H7 (cell line): ENCODE data around the gene FOXN4. TPM values are rescaled to one million over a fixed set of nuclear protein-coding genes. Genes with fewer than 3 reads are reported as not detected.

Experiments used
- DNase-seq: peaks from one replicate; pipeline ENCODE4 v3.0.0; 2012
- H3K27me3 ChIP-seq: 2 replicates; pipeline ENCODE4 v1.6.0; 2011; ENCODE audit warnings: mild to moderate bottlenecking, low read length; ENCODE audit not compliant: control insufficient read depth, insufficient read depth
- H3K36me3 ChIP-seq: replicated peaks from 2 replicates; pipeline ENCODE4 v1.5.1; 2011; ENCODE audit warnings: low read length; ENCODE audit not compliant: control insufficient read depth, insufficient read depth
- H3K4me3 ChIP-seq: 2 replicates; pipeline ENCODE4 v1.5.1; 2011; ENCODE audit warnings: low read depth, mild to moderate bottlenecking, control low read depth, low read length, moderate library complexity; ENCODE audit not compliant: insufficient read depth
- total RNA-seq: library from RNA; depleted of rRNA; stranded (reverse); fragments of >200 nt; shearing (Covaris generic); gene quantifications from 2 replicates; pipeline ENCODE4 v1.2.3, GENCODE V29; 2014

FOXN4 gene
- total RNA-seq, 1 experiment from 2014 or later: 0.07 TPM

GRCh38 chr12:109264943-109265650 lies 44.0 kb downstream of the FOXN4 start:
- peak; percentile 41 for DNase-seq
- Histone ChIP-seq H3K4me3 (no peak overlapping the region), H3K27me3 (no peaks in the 10 kb centered on the region), H3K36me3 (no peaks in the 10 kb centered on the region)

DNA sequence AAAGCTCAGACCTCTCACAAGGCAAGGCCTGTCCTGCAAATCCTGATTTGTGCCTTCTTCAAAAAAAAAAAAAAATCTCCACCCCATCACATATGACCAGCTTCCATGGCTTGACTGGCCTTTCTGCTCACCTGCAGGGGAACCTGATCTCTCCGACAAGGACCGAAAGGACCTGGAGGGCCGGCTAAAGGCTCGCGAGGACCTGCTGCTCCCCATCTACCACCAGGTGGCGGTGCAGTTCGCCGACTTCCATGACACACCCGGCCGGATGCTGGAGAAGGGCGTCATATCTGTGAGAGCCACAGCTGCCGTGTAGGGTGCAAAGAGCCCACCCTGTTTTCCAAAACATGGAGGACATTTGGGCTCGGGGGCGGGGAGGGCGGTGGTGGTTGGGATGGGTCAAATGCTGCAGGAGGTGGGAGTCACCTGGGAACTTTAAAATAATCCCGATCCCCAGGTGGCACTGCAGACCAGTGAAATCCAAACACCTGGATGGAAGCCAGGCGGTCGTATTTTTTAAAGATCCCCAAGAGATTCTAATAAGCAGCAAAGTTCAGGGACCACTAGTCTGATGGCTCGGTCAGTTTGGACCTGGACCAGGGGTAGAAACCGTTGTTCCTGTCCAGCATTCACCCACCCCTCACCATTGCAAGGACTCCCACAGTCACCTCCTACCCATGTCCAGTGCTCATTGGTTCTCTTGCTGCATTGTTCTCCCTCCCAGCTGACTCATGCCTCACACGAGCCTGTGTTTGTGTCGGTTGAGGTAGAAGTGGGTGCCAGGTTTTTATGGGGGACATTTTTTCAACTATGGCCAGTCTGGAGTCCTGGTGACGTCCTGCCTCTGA lies 44.8 kb downstream of the FOXN4 start:
- DNase-seq: peak; percentile 95

GRCh38 chr12:109263439-109263838 lies 45.6 kb downstream of the FOXN4 start:
- no peak for DNase-seq
- Histone ChIP-seq H3K4me3 (no peak overlapping the region), H3K27me3 (no peaks in the 10 kb centered on the region), H3K36me3 (no peaks in the 10 kb centered on the region)

More for the DNA sequence above, 44.8 kb downstream of the FOXN4 start:
- Histone ChIP-seq H3K36me3 (no peaks in the 10 kb centered on the region), H3K4me3 (no peak overlapping the region), H3K27me3 (no peaks in the 10 kb centered on the region)

DNA sequence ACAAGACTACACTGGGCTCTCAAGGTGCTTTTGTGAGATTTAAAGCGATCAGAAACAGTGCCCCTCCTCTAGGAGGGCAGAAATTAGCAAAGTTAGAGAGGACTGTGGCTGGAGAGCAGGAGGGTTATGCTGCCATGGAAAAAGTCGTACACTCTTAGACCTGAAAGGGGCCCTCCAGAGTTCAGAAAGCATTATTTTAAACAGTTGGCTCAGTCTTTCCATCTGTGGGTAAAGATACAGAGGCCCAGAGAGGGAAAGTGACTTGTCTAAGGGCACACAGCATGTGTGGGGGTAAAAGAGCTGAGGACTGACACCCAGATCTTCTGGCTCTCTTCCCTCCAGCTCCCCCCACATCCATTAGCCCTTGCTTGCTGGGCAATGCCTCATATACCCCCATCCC lies 47.1 kb downstream of the FOXN4 start:
- no peaks in the 10 kb centered on the region for H3K36me3 ChIP-seq

GRCh38 chr12:109261087-109261486 lies 48.0 kb downstream of the FOXN4 start:
- peak; percentile 17 for DNase-seq
- Histone ChIP-seq H3K27me3 (no peaks in the 10 kb centered on the region), H3K36me3 (no peaks in the 10 kb centered on the region), H3K4me3 (no peak overlapping the region)

More for the DNA sequence above, 47.1 kb downstream of the FOXN4 start:
- no peaks in the 10 kb centered on the region for H3K27me3 ChIP-seq
- no peak overlapping the region for H3K4me3 ChIP-seq
- no peak for DNase-seq

DNA sequence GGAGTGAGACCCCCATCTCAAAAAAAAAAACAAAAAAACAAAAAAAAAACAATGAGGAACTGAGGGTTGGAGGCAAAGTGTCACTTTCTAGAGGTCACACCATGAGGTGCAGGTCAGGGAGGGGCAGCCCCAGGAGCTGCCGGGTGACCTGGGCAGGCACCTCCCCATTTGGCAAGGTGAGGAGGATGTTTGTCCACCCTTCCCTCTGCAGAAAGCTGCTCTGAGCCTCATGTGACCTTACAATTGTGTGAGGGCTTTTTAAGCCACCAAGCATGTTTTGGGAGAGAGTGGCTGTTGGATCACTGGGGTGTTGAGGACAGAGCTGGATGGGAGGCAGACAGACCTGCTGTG lies 49.6 kb downstream of the FOXN4 start:
- DNase-seq: no peak
- Histone ChIP-seq H3K36me3 (no peaks in the 10 kb centered on the region), H3K4me3 (no peak overlapping the region), H3K27me3 (no peaks in the 10 kb centered on the region)

DNA sequence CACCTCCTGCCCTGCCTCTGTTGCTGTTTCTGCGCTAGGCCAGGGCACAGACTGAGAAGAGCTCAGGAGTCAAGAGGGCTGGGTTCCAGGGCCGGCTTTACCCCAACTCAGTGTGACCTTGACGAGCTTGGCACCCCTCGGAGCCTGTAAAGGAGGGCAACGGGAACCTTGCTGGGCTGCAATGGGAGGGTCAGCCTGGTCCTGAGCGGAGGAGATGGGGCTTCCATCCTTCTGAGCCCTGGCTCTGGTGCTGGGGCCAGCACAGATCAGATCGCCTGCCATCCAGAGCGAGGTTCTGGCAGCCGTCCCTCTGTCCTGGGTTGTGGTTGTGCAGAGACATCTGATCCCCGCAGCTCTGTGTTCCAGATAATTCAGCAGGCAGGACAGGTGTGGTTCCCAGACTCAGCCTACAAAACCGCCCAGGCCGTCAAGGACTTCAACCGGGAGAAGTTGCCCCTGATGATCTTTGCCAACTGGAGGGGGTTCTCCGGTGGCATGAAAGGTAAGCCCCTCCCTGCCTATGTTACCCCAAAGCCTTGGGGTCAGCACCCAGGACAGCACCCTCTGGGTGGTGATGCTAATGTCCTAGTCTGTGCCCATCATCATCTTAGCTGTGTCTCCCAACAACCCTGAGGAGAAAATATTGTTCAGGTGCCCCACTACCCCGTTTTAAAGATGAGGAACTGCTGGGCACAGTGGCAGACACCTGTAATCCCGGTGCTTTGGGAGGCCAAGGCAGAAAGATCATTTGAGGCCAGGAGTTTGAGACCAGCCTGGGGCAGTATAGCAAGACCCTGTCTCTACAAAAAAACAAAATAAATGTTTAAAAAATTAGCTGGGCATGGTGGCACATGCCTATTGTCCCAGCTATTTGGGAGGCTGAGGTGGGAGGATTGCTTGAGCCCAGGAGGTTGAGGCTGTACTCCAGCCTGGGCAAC lies 50.2 kb downstream of the FOXN4 start:
- Histone ChIP-seq H3K27me3 (no peaks in the 10 kb centered on the region), H3K36me3 (no peaks in the 10 kb centered on the region), H3K4me3 (no peak overlapping the region)
- no peak for DNase-seq

GRCh38 chr12:109258201-109258600 lies 50.9 kb downstream of the FOXN4 start:
- H3K4me3 ChIP-seq: no peak overlapping the region
- no peaks in the 10 kb centered on the region for H3K27me3 ChIP-seq
- no peaks in the 10 kb centered on the region for H3K36me3 ChIP-seq
- no peak for DNase-seq

GRCh38 chr12:109256011-109256410 lies 53.1 kb downstream of the FOXN4 start:
- Histone ChIP-seq H3K36me3 (no peaks in the 10 kb centered on the region), H3K4me3 (no peak overlapping the region), H3K27me3 (no peaks in the 10 kb centered on the region)
- DNase-seq: no peak

- no peak overlapping the region for H3K4me3 ChIP-seq
- H3K36me3 ChIP-seq: no peaks in the 10 kb centered on the region
- H3K27me3 ChIP-seq: no peaks in the 10 kb centered on the region
- peak; percentile 69 for DNase-seq
Measured at GRCh38 chr12:109255377-109255776, 53.7 kb downstream of the FOXN4 start.

DNA sequence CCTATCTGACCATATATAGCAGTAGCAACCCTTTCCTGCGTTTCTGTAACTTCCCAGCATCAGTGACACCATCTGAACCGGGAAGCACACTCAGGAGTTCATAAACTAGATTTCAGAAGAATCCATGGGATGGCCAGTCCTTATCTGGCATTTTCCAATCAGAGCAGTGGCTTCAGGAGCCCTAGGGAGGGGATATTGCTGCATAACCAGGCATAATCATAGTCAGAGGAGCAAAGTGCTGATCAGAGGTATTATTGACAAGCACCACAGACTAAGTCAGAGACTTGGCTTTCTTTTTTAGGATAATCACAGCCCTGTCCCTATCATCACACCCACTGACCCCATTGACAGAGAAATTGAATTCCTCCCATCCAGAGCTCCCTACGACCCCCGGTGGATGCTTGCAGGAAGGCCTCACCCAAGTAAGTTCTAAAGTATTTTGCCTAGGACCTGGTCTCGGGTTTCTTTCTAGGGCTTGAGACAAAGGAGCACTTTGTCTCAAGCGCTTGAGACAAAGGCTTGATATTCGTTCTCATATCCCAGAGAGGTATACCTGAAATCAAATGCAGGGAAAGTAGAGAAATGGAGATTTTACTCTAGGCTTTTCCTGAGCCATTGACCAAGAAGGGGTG lies 55.1 kb downstream of the FOXN4 start:
- no peak for DNase-seq
- Histone ChIP-seq H3K36me3 (no peaks in the 10 kb centered on the region), H3K4me3 (no peak overlapping the region), H3K27me3 (no peaks in the 10 kb centered on the region)

DNA sequence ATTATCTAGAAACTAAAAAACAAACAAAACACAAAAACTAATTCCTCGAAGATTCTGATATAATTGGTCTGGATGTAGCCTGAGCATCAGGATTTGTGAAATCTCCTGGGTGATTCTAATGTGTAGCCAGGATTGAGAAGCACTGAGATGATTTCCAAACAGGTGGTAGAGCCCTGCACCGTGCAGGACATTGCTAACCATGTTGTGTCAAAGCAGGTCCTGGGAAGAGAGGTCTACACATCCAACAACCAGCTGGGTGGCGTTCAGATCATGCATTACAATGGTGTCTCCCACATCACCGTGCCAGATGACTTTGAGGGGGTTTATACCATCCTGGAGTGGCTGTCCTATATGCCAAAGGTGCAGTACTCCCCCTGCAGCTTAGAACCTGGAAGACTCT lies 56.3 kb downstream of the FOXN4 start:
- H3K36me3 ChIP-seq: no peaks in the 10 kb centered on the region
- H3K27me3 ChIP-seq: no peaks in the 10 kb centered on the region
- no peak overlapping the region for H3K4me3 ChIP-seq
- no peak for DNase-seq

DNA sequence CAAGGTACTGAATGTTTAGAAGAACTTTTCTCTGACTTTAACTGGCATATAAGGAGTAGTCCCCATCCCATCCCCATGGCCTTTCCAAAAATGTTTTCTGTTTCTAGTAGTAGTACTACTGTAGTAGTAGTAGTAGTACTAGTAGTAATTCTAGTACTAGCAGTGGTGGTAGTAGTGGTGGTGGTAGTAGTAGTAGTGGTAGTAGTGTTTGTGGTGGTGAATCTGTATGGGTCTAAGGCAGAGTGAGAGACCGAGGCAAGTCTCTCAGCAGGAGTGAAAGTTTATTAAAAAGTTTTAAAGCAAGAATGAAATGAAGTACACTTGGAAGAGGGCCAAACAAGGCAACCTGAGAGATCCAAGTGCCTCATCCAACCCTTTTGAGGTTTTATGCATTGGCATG lies 58.6 kb downstream of the FOXN4 start:
- DNase-seq: no peak
- H3K27me3 ChIP-seq: no peaks in the 10 kb centered on the region
- H3K36me3 ChIP-seq: no peaks in the 10 kb centered on the region
- no peak overlapping the region for H3K4me3 ChIP-seq
